Common myeloid progenitor, CD34-positive (primary cell): Measurements from ENCODE around the gene MPPE1.
"Not testable (repeated sequence)": the region's sequence is repeated elsewhere in the genome, so short reads cannot be mapped to it uniquely, and the experiment has no call there.

Source experiments
- CTCF ChIA-PET: fragments of 350-600 bp; sonication (Branson Sonifier 250); formaldehyde crosslinking; loops from one replicate; lab custom pipeline; 2021; ENCODE audit warnings: antibody characterized with exemption; lab: Charles Lee
- POLR2A ChIA-PET: fragments of 350-600 bp; sonication (Branson Sonifier 250); formaldehyde crosslinking; loops from one replicate; lab custom pipeline; 2021; ENCODE audit warnings: antibody characterized with exemption; lab: Charles Lee
- DNase-seq, 3 donors: peaks; one replicate each; pipeline versions ENCODE4 v3.0.0 to v3.0.0-alpha.2; 2013
- H3K27ac ChIP-seq, 2 experiments: 1 replicate in 1 of 2; 2 replicates in 1 of 2; pipeline ENCODE4 v1.7.0; 2013; ENCODE audit warnings: inconsistent platforms in 2 of 2, low read length in 2 of 2, mild to moderate bottlenecking in 2 of 2, low read depth in 1 of 2, moderate library complexity in 1 of 2; ENCODE audit not compliant: severe bottlenecking in 2 of 2, insufficient read depth in 1 of 2, poor library complexity in 1 of 2
- H3K27me3 ChIP-seq, 5 experiments: replicated peaks in 2 of 5; 1 replicate in 3 of 5; 2 replicates in 2 of 5; pipeline versions ENCODE4 v1.6.1 to v1.7.0; 2013; ENCODE audit warnings: low read length in 4 of 5, mild to moderate bottlenecking in 2 of 5, moderate library complexity in 2 of 5, inconsistent platforms in 1 of 5; ENCODE audit not compliant: insufficient read depth in 5 of 5, control insufficient read depth in 4 of 5
- H3K36me3 ChIP-seq, 4 experiments: 1 replicate in 2 of 4; 2 replicates in 2 of 4; pipeline versions ENCODE4 v1.6.1 to v1.7.0; 2013; ENCODE audit warnings: low read length in 3 of 4, control low read depth in 1 of 4, mild to moderate bottlenecking in 1 of 4; ENCODE audit not compliant: control insufficient read depth in 4 of 4, insufficient read depth in 4 of 4
- H3K4me1 ChIP-seq, 4 experiments: 1 replicate in 3 of 4; 2 replicates in 1 of 4; pipeline versions ENCODE4 v1.6.1 to v1.7.1; 2013; ENCODE audit warnings: low read length in 3 of 4, mild to moderate bottlenecking in 3 of 4, control low read depth in 1 of 4, inconsistent platforms in 1 of 4, moderate library complexity in 1 of 4; ENCODE audit not compliant: control insufficient read depth in 4 of 4, insufficient read depth in 4 of 4; ENCODE audit errors: control extremely low read depth in 1 of 4
- H3K4me3 ChIP-seq, 7 experiments: 1 replicate in 4 of 7; 2 replicates in 3 of 7; pipeline versions ENCODE4 v1.5.1 to v1.7.0; 2013; ENCODE audit warnings: mild to moderate bottlenecking in 7 of 7, low read length in 6 of 7, moderate library complexity in 6 of 7, inconsistent platforms in 2 of 7, low read depth in 2 of 7, control low read depth in 1 of 7; ENCODE audit not compliant: insufficient read depth in 4 of 7, control insufficient read depth in 1 of 7; ENCODE audit errors: extremely low read depth in 1 of 7
- H3K9me3 ChIP-seq, 5 experiments: 1 replicate in 4 of 5; 2 replicates in 1 of 5; pipeline versions ENCODE4 v1.6.1 to v1.7.1; 2013; ENCODE audit warnings: low read length in 4 of 5, mild to moderate bottlenecking in 2 of 5, inconsistent platforms in 1 of 5, low read depth in 1 of 5, moderate library complexity in 1 of 5; ENCODE audit not compliant: control insufficient read depth in 4 of 5, insufficient read depth in 2 of 5; ENCODE audit errors: control extremely low read depth in 1 of 5
- WGBS: methylation state at CpG from one replicate; pipeline ENCODE4 v1.1.5; 2013; ENCODE audit not compliant: insufficient coverage; 5-methylcytosine and 5-hydroxymethylcytosine counted together

The MPPE1 gene

DNA sequence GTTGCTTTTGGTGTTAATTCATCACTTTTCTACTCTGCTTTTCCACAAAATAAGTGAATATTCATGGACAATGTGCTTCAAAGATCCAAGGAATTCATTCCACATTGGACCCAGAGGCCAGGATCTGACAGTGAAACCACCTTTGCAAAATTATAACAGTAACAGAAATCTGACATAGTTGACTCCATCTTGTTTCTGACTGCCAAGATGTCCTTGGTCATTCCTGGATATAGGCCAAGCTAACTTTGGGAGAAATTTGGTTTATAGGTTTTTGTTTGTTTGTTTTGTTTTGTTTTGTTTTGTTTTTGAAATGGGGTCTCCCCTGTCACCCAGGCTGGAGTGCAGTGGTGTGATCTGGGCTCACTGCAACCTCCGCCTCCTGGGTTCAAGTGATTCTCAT is 10.3 kb downstream of the MPPE1 start:
- no peak overlapping the region for H3K27ac ChIP-seq
- no peak overlapping the region for H3K4me3 ChIP-seq
- CTCF ChIA-PET, result no interaction called here
- no peak for DNase-seq
- peaks cover 2 to 28% (median 13%) of the 10 kb centered on the region in 4 experiments for H3K36me3 ChIP-seq
- POLR2A ChIA-PET, result no interaction called here
- WGBS, result no CpG with 5 or more reads among the region's 1 CpG
- peaks cover 0 to 10% (median 4%) of the 10 kb centered on the region in 4 experiments for H3K4me1 ChIP-seq
- no peaks in the 10 kb centered on the region for H3K9me3 ChIP-seq
- no peaks in the 10 kb centered on the region for H3K27me3 ChIP-seq

- H3K4me1 ChIP-seq, H3K27me3 ChIP-seq, H3K4me3 ChIP-seq, POLR2A ChIA-PET, DNase-seq, H3K9me3 ChIP-seq, H3K27ac ChIP-seq: not testable (repeated sequence)
- CTCF ChIA-PET, result interaction anchor here (0.8 kb wide), 1 partner anchor 10 kb away, joined by 3 read pairs; no protein-coding TSS in a partner anchor
- WGBS, result 84% methylated on average over 2 of the region's 7 CpGs
- H3K36me3 ChIP-seq, result peaks cover 7 to 42% (median 18%) of the 10 kb centered on the region in 4 experiments
Observed at GRCh38 chr18:11892438-11892837, 15.7 kb downstream of the MPPE1 start.

GRCh38 chr18:11891737-11892136 is 16.4 kb downstream of the MPPE1 start:
- Histone ChIP-seq H3K36me3 (peaks cover 6 to 44% (median 19%) of the 10 kb centered on the region in 4 experiments), H3K27ac (no peak overlapping the region), H3K27me3 (no peaks in the 10 kb centered on the region), H3K9me3 (no peaks in the 10 kb centered on the region), H3K4me1 (peaks cover 0 to 8% (median 4%) of the 10 kb centered on the region in 4 experiments), H3K4me3 (no peak overlapping the region)
- POLR2A ChIA-PET, result no interaction called here
- CTCF ChIA-PET, result no interaction called here
- no peak for DNase-seq
- WGBS, result 90% methylated on average over 8 of the region's 9 CpGs

DNA sequence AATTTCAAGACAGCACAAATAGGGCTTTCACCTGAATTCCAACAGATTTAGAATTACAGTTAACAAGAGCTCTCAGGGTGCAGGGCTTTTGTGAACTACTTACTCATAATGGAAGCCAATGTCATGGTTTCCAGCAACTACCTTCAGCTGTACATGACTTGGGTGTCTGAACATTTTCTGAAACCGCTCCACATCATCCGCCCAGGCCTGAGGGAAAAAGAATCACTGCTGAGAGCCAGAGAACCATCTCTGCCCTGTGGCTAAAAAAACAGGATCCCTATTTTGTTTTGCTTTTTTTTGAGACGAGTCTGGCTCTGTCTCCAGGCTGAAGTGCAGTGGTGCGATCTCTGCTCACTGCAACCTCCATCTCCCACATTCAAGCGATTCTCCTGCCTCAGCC is 18.8 kb downstream of the MPPE1 start:
- POLR2A ChIA-PET, result interaction anchor here (0.8 kb wide), 1 partner anchor 58 kb away, joined by 3 read pairs; no protein-coding TSS in a partner anchor
- Histone ChIP-seq H3K4me3 (no peak overlapping the region), H3K27ac (no peak overlapping the region), H3K27me3 (no peaks in the 10 kb centered on the region), H3K36me3 (peaks cover 18 to 53% (median 28%) of the 10 kb centered on the region in 4 experiments), H3K4me1 (peaks cover 0 to 7% (median 4%) of the 10 kb centered on the region in 4 experiments), H3K9me3 (no peaks in the 10 kb centered on the region)
- DNase-seq, result no peak
- CTCF ChIA-PET, result interaction anchor here (0.7 kb wide), 1 partner anchor 95 kb away, joined by 3 read pairs; no protein-coding TSS in a partner anchor
- 100% methylated on average over 5 of the region's 5 CpGs for WGBS

- Histone ChIP-seq H3K36me3 (peaks cover 18 to 56% (median 31%) of the 10 kb centered on the region in 4 experiments), H3K9me3 (no peaks in the 10 kb centered on the region), H3K4me1 (peaks cover 0 to 2% (median under 1%) of the 10 kb centered on the region in 4 experiments), H3K27me3 (no peaks in the 10 kb centered on the region), H3K4me3 (no peak overlapping the region), H3K27ac (no peak overlapping the region)
- POLR2A ChIA-PET, result interaction anchor here (0.8 kb wide), 1 partner anchor 59 kb away, joined by 3 read pairs; no protein-coding TSS in a partner anchor
- CTCF ChIA-PET, result interaction anchor here (0.7 to 1.1 kb wide), 2 partner anchors 49 to 95 kb away, joined by 3 read pairs; no protein-coding TSS in a partner anchor
- no CpG with 5 or more reads among the region's 2 CpGs for WGBS
- no peak for DNase-seq
Observed at GRCh38 chr18:11888726-11889125, 19.4 kb downstream of the MPPE1 start.

DNA sequence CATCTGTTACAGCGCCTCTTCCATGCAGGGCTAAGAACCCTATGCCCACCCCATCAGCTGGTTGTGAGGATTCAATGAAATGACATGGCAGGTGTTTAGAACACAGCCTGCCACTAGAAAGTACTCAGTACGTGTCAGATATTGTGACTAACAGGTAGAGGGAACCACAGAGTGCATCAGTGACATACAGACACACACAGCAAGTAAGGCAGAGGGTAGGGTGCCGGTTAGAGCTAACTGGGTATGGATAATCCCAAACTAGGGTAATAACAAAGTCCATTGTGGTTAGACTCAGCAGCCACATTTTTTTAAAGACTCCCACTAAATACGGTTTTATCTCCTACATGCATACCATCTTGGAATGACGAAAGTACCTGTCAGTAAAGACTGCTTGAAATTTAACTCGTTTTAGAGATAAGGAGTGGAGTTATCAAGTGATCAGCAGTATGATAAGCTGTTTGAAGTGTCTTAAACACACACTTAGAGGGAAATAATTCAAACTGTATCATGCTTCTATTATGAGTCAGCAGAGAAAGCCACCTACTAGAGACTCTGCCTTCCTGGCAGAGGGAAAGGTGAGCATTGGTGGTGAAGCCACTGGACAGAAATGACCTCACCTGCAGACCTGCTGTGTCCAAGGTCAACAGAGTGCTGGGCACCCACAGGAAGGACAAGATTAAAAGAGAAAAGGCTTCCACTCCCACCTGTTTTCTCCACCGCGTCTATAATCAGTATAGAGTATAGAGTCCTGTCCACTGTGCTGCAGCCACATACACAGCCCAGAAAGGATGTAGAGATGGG is 20.6 kb downstream of the MPPE1 start:
- Histone ChIP-seq H3K9me3 (no peaks in the 10 kb centered on the region), H3K4me1 (peaks cover 0 to 7% (median 6%) of the 10 kb centered on the region in 4 experiments), H3K27ac (no peak overlapping the region), H3K36me3 (peaks cover 18 to 56% (median 30%) of the 10 kb centered on the region in 4 experiments), H3K27me3 (no peaks in the 10 kb centered on the region), H3K4me3 (no peak overlapping the region)
- no peak for DNase-seq
- ChIA-PET CTCF (interaction anchor here (1.0 to 1.1 kb wide), 3 partner anchors 13 to 50 kb away, joined by 3 to 4 read pairs (median 3); no protein-coding TSS in a partner anchor), POLR2A (no interaction called here)
- 100% methylated on average over 3 of the region's 8 CpGs for WGBS
